B cell (primary cell): ENCODE measurements around the gene SORD. TPM values are rescaled to one million over a fixed set of nuclear protein-coding genes. Genes with fewer than 3 reads are reported as not detected.

Experiments used
- ATAC-seq: fragments of 200-7000 bp; cut with Tn5 transposase; one replicate; pipeline ENCODE4 v1.10.0; 2021; ENCODE audit warnings: low read depth, mild to moderate bottlenecking, moderate number of reproducible peaks, moderate library complexity
- CTCF ChIA-PET: fragments of 350-600 bp; sonication (Branson Sonifier 250); formaldehyde crosslinking; loops from one replicate; lab custom pipeline; 2021; ENCODE audit warnings: antibody characterized with exemption, inconsistent platforms; lab: Charles Lee
- POLR2A ChIA-PET: fragments of 350-600 bp; sonication (Branson Sonifier 250); formaldehyde crosslinking; loops from one replicate; lab custom pipeline; 2021; ENCODE audit warnings: antibody characterized with exemption; lab: Charles Lee
- DNase-seq: peaks from one replicate; pipeline ENCODE4 v3.0.0; 2013
- H2AFZ ChIP-seq: 2 replicates; pipeline ENCODE4 v1.6.1; 2012; ENCODE audit warnings: mild to moderate bottlenecking, low read depth, low read length; ENCODE audit not compliant: insufficient read depth, poor library complexity, severe bottlenecking
- H3K27ac ChIP-seq, 2 donors: 1 replicate in 1 of 2; 2 replicates in 1 of 2; pipeline ENCODE4 v1.5.1; 2012 to 2013; ENCODE audit warnings: low read length in 2 of 2, mild to moderate bottlenecking in 2 of 2, moderate library complexity in 1 of 2
- H3K27me3 ChIP-seq, 4 experiments: fragments of 200-600 bp in 1 of 4; sonication (generic) in 1 of 4; replicated peaks in 1 of 4; 1 replicate in 2 of 4; 2 replicates in 2 of 4; pipeline versions ENCODE4 v1.6.1 to v1.7.0; 2013 to 2016; ENCODE audit warnings: low read length in 3 of 4, mild to moderate bottlenecking in 2 of 4, mixed read lengths in 1 of 4, moderate library complexity in 1 of 4; ENCODE audit not compliant: insufficient read depth in 4 of 4, control insufficient read depth in 3 of 4; ENCODE audit errors: control extremely low read depth in 1 of 4
- H3K36me3 ChIP-seq, 2 experiments: replicated peaks in 1 of 2; 1 replicate in 1 of 2; 2 replicates in 1 of 2; pipeline versions ENCODE4 v1.6.1 to v1.7.1; 2013; ENCODE audit warnings: low read length in 1 of 2; ENCODE audit not compliant: insufficient read depth in 2 of 2, control insufficient read depth in 1 of 2; ENCODE audit errors: control extremely low read depth in 1 of 2, extremely low read depth in 1 of 2
- H3K4me1 ChIP-seq, 2 donors: fragments of 200-600 bp in 1 of 2; sonication (generic) in 1 of 2; 1 replicate in 1 of 2; 2 replicates in 1 of 2; pipeline versions ENCODE4 v1.5.1 to v1.6.1; 2013 to 2017; ENCODE audit warnings: low read length in 2 of 2; ENCODE audit not compliant: control insufficient read depth in 2 of 2, insufficient read depth in 2 of 2
- H3K4me2 ChIP-seq: replicated peaks from 2 replicates; pipeline ENCODE3; 2012; ENCODE audit warnings: mild to moderate bottlenecking, low read depth, low read length; ENCODE audit not compliant: poor library complexity, severe bottlenecking
- H3K4me3 ChIP-seq, 5 experiments: fragments of 200-600 bp in 1 of 5; sonication (generic) in 1 of 5; 1 replicate in 3 of 5; 2 replicates in 2 of 5; pipeline versions ENCODE4 v1.5.1 to v1.7.0; 2011 to 2016; ENCODE audit warnings: low read length in 4 of 5, mild to moderate bottlenecking in 4 of 5, low read depth in 2 of 5, control low read depth in 1 of 5, moderate library complexity in 1 of 5; ENCODE audit not compliant: insufficient read depth in 1 of 5; ENCODE audit errors: control extremely low read depth in 1 of 5, extremely low read depth in 1 of 5
- H3K79me2 ChIP-seq: fragments of 200-600 bp; sonication (generic); one replicate; pipeline ENCODE4 v1.6.0; 2016; ENCODE audit warnings: low read length; ENCODE audit not compliant: control insufficient read depth, insufficient read depth
- H3K9ac ChIP-seq: fragments of 200-600 bp; sonication (generic); 2 replicates; pipeline ENCODE4 v1.6.1; 2017; ENCODE audit warnings: mild to moderate bottlenecking, low read length, moderate library complexity
- H3K9me3 ChIP-seq, 3 donors: one replicate each; pipeline versions ENCODE4 v1.6.1 to v1.7.1; 2013; ENCODE audit warnings: low read length in 2 of 3; ENCODE audit not compliant: control insufficient read depth in 2 of 3, insufficient read depth in 1 of 3; ENCODE audit errors: control extremely low read depth in 1 of 3
- H4K20me1 ChIP-seq: 2 replicates; pipeline ENCODE4 v1.6.0; 2012; ENCODE audit warnings: mild to moderate bottlenecking, low read length; ENCODE audit not compliant: insufficient read depth, control insufficient read depth, poor library complexity, severe bottlenecking
- H3K27ac Mint-ChIP-seq: one replicate; pipeline ENCODE4 v1.8.0; 2021; ENCODE audit warnings: mixed read lengths
- H3K27me3 Mint-ChIP-seq: one replicate; pipeline ENCODE4 v1.8.0; 2021; ENCODE audit warnings: mixed read lengths
- H3K4me1 Mint-ChIP-seq: one replicate; pipeline ENCODE4 v1.8.0; 2021; ENCODE audit warnings: mixed read lengths
- H3K4me3 Mint-ChIP-seq: one replicate; pipeline ENCODE4 v1.8.0; 2021; ENCODE audit warnings: mixed read lengths
- H3K9me3 Mint-ChIP-seq: one replicate; pipeline ENCODE4 v1.8.0; 2022; ENCODE audit warnings: mixed read lengths; ENCODE audit not compliant: insufficient read depth
- CTCF ChIP-seq: fragments of 200-600 bp; IDR thresholded peaks from one replicate; pipeline ENCODE4 v1.8.0; 2022; ENCODE audit warnings: antibody characterized with exemption, mild to moderate bottlenecking
- EZH2 ChIP-seq: IDR thresholded peaks from 2 replicates; pipeline ENCODE4 v1.6.1; 2012; ENCODE audit warnings: borderline replicate concordance, low read depth, mild to moderate bottlenecking, moderate library complexity, low read length; ENCODE audit not compliant: insufficient read depth, poor library complexity, severe bottlenecking
- WGBS: methylation state at CpG from one replicate; pipeline ENCODE4 v1.1.5; 2013; ENCODE audit warnings: missing lambda C conversion rate; ENCODE audit not compliant: insufficient coverage; 5-methylcytosine and 5-hydroxymethylcytosine counted together
- intact Hi-C: fragments of 100-400 bp; cut with micrococcal nuclease; formaldehyde crosslinking; loops from one replicate; pipeline ENCODE4 v1.10.0; 2022
- polyA plus RNA-seq: library from polyadenylated mRNA; depleted of rRNA; stranded (reverse); fragments of >200 nt; gene quantifications from 2 replicates; pipeline ENCODE4 v1.2.3, GENCODE V29; 2012
- total RNA-seq, 2 donors: library from RNA; stranded (reverse); fragments of 120-200 nt in 1 of 2; gene quantifications; 1 replicate in 1 of 2; 2 replicates in 1 of 2; pipeline versions ENCODE4 v1.2.3 to v1.2.4, GENCODE V29; 2013 to 2022

Gene SORD
- total and polyA plus RNA-seq, 2 donors (not counting 1 experiment from before 2014, with no cell fraction given), result 22.2 to 25.8 TPM

GRCh38 chr15:45089712-45090373, 66.8 kb downstream of the SORD start:
- H3K27me3 ChIP-seq, result peaks cover 0 to 15% (median 7%) of the 10 kb centered on the region in 4 experiments
- no peak overlapping the region for H3K9ac ChIP-seq
- H3K4me3 ChIP-seq, result no peak overlapping the region
- H4K20me1 ChIP-seq, result no peaks in the 10 kb centered on the region
- no peak for TF ChIP-seq EZH2
- TF ChIP-seq CTCF, result no peak
- Mint-ChIP-seq H3K27ac (no peak overlapping the region), H3K27me3 (peaks cover 48% of the 10 kb centered on the region), H3K4me1 (no peaks in the 10 kb centered on the region), H3K9me3 (no peaks in the 10 kb centered on the region), H3K4me3 (no peak overlapping the region)
- DNase-seq (no peak), ATAC-seq (no peak)
- POLR2A ChIA-PET, result no interaction called here
- 60% methylated on average over 1 of the region's 3 CpGs for WGBS
- intact Hi-C loops, result no loop called here
- no peaks in the 10 kb centered on the region for H3K79me2 ChIP-seq
- CTCF ChIA-PET, result interaction anchor here (1.1 to 2.0 kb wide), 3 partner anchors 28 to 53 kb away, joined by 3 to 6 read pairs (median 4); no protein-coding TSS in a partner anchor
- no peak overlapping the region for H3K27ac ChIP-seq
- H3K9me3 ChIP-seq, result no peaks in the 10 kb centered on the region
- no peak overlapping the region for H3K4me2 ChIP-seq
- H2AFZ ChIP-seq, result no peak overlapping the region
- no peaks in the 10 kb centered on the region for H3K36me3 ChIP-seq
- H3K4me1 ChIP-seq, result no peaks in the 10 kb centered on the region

GRCh38 chr15:45091161-45091560, 68.2 kb downstream of the SORD start:
- no peaks in the 10 kb centered on the region for H3K36me3 ChIP-seq
- POLR2A ChIA-PET, result no interaction called here
- ATAC-seq (no peak), DNase-seq (no peak)
- H3K79me2 ChIP-seq, result no peaks in the 10 kb centered on the region
- H4K20me1 ChIP-seq, result no peaks in the 10 kb centered on the region
- no peak overlapping the region for H3K4me2 ChIP-seq
- Mint-ChIP-seq H3K9me3 (no peaks in the 10 kb centered on the region), H3K27ac (no peak overlapping the region), H3K4me1 (no peaks in the 10 kb centered on the region), H3K4me3 (no peak overlapping the region), H3K27me3 (peaks cover 42% of the 10 kb centered on the region)
- no peaks in the 10 kb centered on the region for H3K9me3 ChIP-seq
- no peak overlapping the region for H2AFZ ChIP-seq
- no peak for TF ChIP-seq EZH2
- no peak for TF ChIP-seq CTCF
- H3K27ac ChIP-seq, result no peak overlapping the region
- no peaks in the 10 kb centered on the region for H3K4me1 ChIP-seq
- H3K27me3 ChIP-seq, result peaks cover 0 to 15% (median 4%) of the 10 kb centered on the region in 4 experiments
- H3K9ac ChIP-seq, result no peak overlapping the region
- WGBS, result 56% methylated on average over 4 of the region's 7 CpGs
- CTCF ChIA-PET, result no interaction called here
- H3K4me3 ChIP-seq, result no peak overlapping the region
- intact Hi-C loops, result no loop called here
